ENCODE data around the gene ADARB2. TPM values are rescaled to one million over a fixed set of nuclear protein-coding genes. Genes with fewer than 3 reads are reported as not detected.

ADARB2 gene
- total and polyA plus RNA-seq, 10 of the 15 experiments (the other 5 are each of a cell fraction or from before 2014, with no cell fraction given): 0.02 to 4.1 (median 0.76) TPM

DNA sequence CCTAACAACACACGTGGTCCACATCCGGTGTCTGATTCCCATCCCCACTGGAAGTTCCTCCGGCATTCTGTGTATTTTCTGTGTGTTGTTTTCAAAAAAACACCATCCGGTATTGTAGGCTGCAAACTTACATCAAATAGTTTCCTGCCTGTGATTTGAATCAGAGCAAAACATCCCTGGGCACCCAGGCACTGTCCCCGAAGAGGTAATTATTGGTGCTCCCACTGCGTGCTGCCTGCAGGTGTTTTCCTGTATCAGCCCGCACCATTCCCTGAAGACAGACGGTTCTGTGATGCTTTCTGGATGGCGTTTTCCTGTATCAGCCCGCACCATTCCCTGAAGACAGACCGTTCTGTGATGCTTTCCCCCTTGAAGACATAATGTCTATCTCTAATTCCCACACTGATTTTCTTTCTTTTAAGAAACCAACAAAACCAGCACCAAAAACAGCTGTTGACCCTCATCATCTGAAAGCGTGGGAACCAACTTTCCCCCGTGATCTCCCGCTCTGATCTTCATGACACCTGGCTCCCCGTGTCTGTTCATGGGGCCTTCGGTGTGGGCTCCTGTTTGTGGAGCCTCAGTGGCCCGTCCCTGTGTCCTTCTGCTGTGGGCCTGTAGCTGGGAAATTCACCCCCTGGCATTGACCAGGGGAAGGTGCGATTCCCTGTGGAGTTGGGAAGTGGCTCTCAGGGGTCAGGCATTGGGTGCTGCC lies 205.3 kb downstream of the ADARB2 start:
- no peaks in the 10 kb centered on the region for H4K20me1 ChIP-seq (ENCODE audit: control insufficient read depth, insufficient read depth)
- no peaks in the 10 kb centered on the region for H3K9me3 ChIP-seq (replicated peaks; ENCODE audit: control insufficient read depth, insufficient read depth, low read length)
- H3K36me3 ChIP-seq (ENCODE audit: control insufficient read depth in 2 of 2, insufficient read depth in 2 of 2, low read length in 1 of 2): no peaks in the 10 kb centered on the region; a peak in 1 of 4 replicates
- ChIA-PET SMC1A (ENCODE audit: uncharacterized antibody, unreplicated experiment) (no interaction called here), RAD21 (ENCODE audit: unreplicated experiment) (no interaction called here), POLR2A (no interaction called here), CTCF (no interaction called here)
- no peaks in the 10 kb centered on the region for H3K79me2 ChIP-seq (ENCODE audit: control insufficient read depth, insufficient read depth, low read length)
- no TSS peak for BruUV-seq (replicated peaks)
- intact Hi-C loops (cut with micrococcal nuclease; ENCODE audit: unreplicated experiment) (no loop called here), in situ Hi-C loops (cut with MboI) (no loop called here)
- TF ChIP-seq ETV6 (conservative IDR thresholded peaks at IDR 0.05 in 1 of 2, IDR thresholded peaks at IDR 0.05 in 1 of 2; ENCODE audit: borderline replicate concordance in 1 of 2, low read depth in 1 of 2): no peak
- TF ChIP-seq, protein P1, sequence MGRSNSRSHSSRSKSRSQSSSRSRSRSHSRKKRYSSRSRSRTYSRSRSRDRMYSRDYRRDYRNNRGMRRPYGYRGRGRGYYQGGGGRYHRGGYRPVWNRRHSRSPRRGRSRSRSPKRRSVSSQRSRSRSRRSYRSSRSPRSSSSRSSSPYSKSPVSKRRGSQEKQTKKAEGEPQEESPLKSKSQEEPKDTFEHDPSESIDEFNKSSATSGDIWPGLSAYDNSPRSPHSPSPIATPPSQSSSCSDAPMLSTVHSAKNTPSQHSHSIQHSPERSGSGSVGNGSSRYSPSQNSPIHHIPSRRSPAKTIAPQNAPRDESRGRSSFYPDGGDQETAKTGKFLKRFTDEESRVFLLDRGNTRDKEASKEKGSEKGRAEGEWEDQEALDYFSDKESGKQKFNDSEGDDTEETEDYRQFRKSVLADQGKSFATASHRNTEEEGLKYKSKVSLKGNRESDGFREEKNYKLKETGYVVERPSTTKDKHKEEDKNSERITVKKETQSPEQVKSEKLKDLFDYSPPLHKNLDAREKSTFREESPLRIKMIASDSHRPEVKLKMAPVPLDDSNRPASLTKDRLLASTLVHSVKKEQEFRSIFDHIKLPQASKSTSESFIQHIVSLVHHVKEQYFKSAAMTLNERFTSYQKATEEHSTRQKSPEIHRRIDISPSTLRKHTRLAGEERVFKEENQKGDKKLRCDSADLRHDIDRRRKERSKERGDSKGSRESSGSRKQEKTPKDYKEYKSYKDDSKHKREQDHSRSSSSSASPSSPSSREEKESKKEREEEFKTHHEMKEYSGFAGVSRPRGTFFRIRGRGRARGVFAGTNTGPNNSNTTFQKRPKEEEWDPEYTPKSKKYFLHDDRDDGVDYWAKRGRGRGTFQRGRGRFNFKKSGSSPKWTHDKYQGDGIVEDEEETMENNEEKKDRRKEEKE (IDR thresholded peaks at IDR 0.05): no peak
- no peak for TF ChIP-seq BHLHE40 (IDR thresholded peaks at IDR 0.05; ENCODE audit: borderline replicate concordance in 1 of 2, low read depth in 2 of 2, low read length in 1 of 2)
- TF ChIP-seq NBN (IDR thresholded peaks at IDR 0.05): no peak
- TF ChIP-seq LARP7 (IDR thresholded peaks at IDR 0.05): no peak
- TF ChIP-seq POU2F2 (IDR thresholded peaks at IDR 0.05; ENCODE audit: borderline replicate concordance, low read depth, low read length): no peak
- FAIRE-seq: no peak
- 36% methylated on average over 18 of the region's 18 CpGs for WGBS (ENCODE audit: insufficient coverage, insufficient replicate concordance, low lambda C conversion rate, missing lambda C conversion rate)
- no peaks in the 10 kb centered on the region for H3K4me1 ChIP-seq (ENCODE audit: control insufficient read depth, insufficient read depth, low read length)
- H3K27ac ChIP-seq (ENCODE audit: control insufficient read depth, insufficient read depth): no peak overlapping the region
- no peak overlapping the region for H3K4me3 ChIP-seq
- no peak for DNase-seq (ENCODE audit: low read depth, low spot score)
- no peak overlapping the region for H2AFZ ChIP-seq (ENCODE audit: control insufficient read depth, low read depth, low read length)
- H3K9ac ChIP-seq (ENCODE audit: control insufficient read depth, insufficient read depth, low read length): no peak overlapping the region
- ATAC-seq: no peak
- H3K27me3 ChIP-seq (replicated peaks in 1 of 2; ENCODE audit: control insufficient read depth in 2 of 2, insufficient read depth in 2 of 2, low read length in 1 of 2): no peaks in the 10 kb centered on the region
- no peak overlapping the region for H3K4me2 ChIP-seq (ENCODE audit: control insufficient read depth, insufficient read depth)

Measured in GM12878 (cell line).